ENCODE results near the gene INS. TPM values are rescaled to one million over a fixed set of nuclear protein-coding genes. Genes with fewer than 3 reads are reported as not detected.

The INS gene
- polyA plus RNA-seq, 3 donors: not detected

DNA sequence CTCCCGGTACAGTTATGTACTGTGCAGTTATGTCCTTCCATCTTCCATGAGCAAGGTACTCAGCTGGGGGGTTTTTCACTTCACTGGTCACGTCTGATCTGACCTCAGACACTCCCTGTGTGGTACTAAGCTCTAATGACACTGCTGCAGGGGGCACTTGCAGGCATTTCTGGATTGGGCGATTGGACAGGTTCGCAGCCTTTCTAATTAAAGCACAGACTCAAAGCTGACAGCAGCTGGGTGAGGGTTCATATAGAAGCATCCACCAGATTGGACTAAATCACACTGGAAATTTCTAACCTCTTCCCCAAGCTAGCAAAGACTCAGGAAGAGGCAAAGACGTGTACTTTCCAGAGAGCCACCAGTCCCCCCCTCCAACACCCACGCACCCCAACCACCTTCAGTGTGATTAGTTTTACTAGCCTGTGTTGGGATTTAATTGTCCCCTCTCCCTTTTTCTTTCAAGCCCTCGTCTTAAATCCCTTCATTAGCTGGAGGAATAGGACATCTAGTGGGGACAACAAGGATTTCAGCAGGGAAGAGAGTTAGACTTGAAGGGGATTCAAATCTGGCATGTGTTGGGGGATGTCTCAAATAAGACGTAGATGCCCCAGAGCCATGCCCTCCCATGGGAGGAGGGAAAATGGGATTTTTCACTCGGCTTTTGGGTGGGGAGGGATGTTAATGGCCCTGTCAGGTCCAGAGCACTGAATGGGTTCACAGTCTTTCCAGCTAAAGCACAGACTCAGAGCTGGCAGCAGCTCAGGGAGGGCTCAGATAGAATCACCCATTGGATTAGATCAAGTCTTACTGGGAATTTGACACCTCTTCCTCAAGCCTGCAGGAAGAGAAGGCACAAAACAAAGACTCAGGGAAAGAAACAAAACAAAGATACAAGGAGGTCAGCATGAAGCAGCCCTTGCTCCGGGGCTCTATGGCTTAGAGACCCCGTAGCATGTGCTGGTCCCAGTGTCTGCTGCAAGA lies 10.9 kb downstream of the INS start:
- no peak for DNase-seq (ENCODE audit: low read depth in 3 of 3, low spot score in 2 of 3)

DNA sequence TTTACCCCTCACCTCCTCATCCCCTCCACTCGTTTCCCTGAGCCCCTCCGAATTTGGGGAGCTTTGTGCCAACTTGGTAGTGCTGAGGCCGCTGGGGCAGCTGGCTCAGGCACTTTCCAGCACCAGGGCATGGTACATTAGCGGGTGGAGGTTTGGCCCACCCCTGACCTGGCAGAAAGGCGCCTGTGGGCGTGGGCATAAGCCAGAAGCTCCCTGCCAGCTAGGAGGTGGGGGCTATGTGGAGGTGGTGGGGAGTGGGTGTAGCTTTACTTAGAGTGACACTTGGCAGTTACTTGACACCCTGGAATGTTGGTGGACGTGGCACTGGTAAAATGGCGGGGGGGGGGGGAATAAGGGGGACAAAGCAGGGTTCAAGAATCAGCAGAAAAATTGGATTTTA lies 11.5 kb downstream of the INS start:
- DNase-seq (ENCODE audit: low read depth in 3 of 3, low spot score in 2 of 3): no peak

DNA sequence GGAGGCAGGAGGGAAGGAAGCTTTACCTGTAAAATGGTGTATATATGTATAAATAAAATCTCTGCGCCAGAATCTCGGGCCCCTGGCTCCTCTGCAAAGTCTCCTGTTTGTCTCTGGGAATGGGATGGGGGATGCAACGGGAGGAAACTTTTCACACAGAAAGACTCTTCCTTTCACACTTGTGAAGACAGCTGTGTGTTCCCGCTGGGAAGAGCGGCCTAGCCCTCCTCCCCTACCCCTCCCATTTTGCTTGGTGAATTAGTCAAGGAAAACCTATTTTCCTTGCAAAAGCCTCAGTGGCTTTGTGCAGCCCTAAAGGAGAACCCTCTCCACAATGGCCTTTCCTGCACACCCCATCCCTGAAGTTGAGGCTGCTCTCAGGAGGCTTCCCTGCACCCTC lies 12.4 kb downstream of the INS start:
- DNase-seq (ENCODE audit: low read depth in 3 of 3, low spot score in 2 of 3): no peak

DNA sequence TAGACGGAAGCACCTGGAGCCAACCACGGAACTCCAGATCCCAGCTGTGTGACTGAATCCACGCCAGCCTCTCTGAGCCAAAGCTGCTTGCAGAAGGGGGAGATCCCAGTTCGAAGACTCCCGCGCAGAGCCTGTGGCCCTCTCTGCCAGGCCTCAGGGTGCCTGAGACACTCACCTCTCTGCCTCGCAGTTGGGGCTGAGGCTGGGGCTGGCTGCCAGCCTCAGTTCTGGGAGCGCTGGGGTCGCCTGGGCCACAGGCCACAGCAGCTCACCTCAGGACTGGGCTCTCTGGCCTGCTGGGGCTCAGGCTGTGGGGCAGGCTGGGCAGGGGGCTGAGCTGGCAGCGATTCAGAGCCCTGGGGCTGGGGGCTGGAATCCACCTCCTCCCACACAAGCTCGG lies 13.6 kb downstream of the INS start:
- DNase-seq (ENCODE audit: low read depth in 3 of 3, low spot score in 2 of 3): no peak

DNA sequence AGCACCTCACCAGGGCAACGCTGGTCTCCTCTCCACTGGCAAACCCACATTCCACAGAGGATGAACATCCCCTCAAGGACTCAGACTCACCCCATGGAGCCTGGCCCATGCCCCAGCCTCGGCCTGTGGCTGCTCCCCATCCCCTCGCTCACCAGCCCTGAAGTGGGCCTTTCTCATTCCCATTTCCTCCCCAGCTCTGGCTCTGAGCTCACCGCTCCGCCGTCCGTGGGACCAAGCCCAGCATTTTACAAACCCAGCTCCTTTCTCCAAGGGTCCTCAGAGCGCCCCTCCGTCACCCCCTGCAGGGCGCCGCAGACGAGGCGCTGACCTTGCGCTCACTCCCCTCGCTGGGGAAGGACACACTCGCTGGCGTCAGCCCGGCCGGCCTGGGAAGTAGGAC lies 15.0 kb downstream of the INS start:
- DNase-seq (ENCODE audit: low read depth in 3 of 3, low spot score in 2 of 3): no peak

DNA sequence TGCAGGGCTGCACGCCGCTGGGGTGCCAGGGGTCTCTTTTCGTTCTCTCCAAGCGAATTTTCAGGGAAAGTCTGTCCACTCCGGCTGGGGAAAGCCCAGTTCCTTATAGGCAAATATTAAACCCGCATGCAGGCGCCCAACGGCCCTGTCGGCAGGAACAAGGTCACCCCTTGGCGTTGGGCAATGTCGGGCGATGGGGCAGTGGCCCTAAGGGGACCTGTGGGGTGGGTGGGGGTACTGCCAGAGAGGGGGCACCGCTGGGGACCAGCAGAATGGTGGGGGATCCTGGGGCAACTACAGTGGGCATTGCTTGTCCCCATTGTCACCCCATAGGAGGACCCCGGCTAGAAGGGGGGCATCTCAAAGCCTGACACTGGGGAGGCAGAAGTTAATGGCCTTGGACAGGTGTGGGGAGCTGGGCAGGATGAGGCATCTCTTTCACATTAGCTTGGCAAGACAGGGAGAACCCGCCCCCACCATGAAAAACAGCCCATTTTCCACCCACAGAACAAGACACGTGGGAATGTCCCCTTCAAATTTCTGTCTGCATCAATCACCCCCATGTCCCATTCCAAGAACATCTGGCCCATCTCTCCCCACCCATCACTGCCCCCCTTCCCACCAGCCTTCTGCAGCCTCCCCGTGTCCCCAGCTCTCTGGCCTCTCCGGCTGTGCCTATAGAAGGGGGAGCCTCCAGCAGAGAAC lies 16.3 kb downstream of the INS start:
- no peak for DNase-seq (ENCODE audit: low read depth in 3 of 3, low spot score in 2 of 3)

DNA sequence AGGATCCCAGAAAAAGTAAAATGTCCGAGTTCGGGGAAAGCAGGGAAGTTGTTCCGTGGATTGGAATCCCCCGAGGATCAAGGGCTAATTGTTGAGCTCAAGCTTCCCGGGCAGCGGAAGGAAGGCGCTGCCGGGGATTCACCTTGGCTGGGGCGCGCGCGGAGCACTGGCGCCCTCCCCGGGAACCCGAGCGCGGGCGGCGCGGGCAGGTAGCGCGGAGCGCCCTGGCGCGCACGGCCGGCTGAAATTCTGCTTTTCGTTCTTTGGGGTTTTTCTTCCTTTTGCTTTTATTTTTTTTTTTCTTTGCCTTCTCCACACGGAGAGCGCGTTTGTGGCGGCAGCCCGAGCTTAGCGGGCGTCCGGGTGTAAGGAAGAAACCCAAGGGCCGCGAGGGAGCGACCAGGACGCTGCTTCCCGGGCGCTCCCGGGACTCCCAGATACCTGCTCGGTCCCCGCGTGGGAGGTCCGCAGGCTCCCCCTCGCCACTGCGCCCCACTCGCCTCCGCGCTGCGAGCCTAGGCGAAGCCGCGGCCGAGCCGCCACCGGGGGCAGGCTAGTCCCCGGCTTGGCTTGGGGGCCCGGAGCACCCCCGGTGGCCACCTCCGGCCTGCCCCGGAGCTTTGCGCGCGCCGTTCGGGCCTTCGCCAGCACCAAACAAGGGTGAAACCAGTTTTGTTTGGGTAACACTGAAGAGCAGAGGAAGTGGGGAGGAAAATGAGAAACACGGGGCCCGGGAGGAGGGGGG lies 17.0 kb downstream of the INS start:
- no peak for DNase-seq (ENCODE audit: low read depth in 3 of 3, low spot score in 2 of 3)

DNA sequence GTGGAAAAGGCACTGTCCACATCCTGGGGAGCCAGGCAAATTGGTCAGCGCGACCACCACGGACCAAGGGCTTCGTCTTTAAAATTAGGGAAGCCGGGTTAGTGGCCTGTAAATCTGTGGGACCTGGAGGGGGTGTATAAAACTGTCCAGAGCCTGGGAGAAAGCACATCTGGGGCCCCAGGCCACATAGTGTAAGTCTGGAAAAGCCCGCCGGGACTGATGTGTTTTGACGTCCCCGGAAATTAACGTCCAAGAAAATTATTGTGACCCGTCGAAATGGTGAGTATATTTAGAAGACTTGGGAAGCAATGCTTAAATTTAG lies 17.6 kb downstream of the INS start:
- DNase-seq (ENCODE audit: low read depth in 3 of 3, low spot score in 2 of 3): no peak

DNA sequence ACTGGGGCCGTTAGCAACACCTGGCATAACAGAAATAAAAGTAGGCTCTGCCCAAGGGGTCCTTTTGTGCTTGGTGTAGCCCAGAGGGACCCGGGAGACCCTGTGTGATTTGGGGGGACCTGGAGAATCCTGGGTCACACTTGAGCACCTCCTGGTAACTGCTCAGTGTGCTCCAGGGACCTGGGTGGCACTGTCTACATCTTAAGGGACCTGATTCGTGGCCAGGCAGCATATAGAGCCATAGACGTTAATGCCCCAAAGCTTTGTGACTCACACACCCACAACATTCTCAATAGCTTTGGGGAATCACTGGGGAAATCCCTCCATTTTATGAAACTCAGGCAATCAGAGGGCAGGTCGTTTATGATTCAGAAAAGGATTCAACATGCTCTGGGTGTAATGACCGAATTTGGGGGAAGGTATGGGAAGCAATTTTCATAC lies 18.2 kb downstream of the INS start:
- no peak for DNase-seq (ENCODE audit: low read depth in 3 of 3, low spot score in 2 of 3)

DNA sequence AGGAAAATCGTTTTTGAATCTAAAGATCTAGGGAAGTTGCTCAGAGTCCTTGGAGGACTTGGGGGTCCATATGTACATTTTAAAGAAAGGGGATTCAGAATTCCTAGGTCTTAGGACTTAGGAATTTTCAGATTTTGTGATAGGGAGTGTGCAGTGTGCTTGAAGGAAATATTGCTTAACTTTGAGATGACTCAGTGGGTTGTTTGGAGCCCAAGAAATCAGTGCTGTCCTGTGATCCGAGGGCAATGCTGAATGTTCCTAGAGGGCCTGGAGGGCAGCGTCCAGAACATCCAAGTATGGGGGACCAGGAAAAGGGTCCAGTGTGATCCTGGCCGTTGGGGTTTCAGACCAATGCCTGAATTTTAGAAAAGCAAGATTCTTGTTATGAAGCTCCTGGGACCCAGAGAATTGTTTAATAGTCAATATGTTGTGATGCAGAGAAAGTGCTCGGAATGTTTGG lies 18.7 kb downstream of the INS start:
- DNase-seq (ENCODE audit: low read depth in 3 of 3, low spot score in 2 of 3): no peak

DNA sequence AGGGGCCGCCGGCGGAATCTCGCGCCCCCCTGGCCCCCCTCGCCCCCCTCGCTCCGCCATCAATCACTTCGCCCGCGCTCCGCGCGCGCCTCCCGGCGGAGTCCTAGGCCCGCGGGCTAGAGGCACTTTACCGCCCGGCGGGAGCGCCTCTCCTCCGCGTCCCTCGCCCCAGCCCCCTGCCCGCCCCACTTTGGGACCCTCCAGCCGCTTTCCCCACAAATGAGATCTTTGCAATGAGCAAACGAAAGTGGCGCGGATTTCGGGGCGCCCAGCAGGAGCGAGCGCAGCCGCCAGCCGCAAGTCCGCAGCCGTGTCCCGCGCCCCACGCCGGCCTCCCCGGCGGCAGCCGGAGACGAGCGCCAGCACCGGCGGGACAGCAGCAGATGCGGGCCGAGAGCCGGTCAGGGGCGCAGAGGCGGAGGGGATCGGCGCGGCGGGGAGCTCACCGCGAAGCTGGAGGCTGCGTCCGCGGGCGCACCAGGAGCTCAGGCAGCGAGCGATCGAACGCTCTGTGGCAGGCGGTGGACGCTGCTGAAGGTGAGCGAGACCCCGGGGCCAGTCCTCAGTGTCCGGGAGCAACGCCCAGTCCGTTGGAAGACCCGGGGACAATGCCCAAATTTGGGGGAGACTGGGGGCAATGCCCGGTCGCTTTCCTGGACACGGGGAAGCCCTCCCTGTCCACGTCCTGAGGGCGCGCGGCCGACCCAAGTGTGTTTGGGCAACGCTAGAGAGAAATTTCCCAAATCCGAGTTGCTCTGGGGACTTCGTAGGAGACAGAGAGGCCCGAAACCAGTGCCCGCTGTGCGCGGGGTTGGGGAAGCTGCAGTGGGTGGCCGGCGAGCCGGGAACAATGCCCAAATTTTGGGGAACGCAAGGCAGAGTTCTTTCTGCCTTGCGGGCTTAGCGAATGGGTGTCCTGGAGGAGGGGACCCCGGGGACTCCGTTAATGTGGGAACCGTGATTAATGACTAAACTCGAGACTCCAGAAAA lies 20.3 kb downstream of the INS start:
- DNase-seq (ENCODE audit: low read depth in 3 of 3, low spot score in 2 of 3): no peak

DNA sequence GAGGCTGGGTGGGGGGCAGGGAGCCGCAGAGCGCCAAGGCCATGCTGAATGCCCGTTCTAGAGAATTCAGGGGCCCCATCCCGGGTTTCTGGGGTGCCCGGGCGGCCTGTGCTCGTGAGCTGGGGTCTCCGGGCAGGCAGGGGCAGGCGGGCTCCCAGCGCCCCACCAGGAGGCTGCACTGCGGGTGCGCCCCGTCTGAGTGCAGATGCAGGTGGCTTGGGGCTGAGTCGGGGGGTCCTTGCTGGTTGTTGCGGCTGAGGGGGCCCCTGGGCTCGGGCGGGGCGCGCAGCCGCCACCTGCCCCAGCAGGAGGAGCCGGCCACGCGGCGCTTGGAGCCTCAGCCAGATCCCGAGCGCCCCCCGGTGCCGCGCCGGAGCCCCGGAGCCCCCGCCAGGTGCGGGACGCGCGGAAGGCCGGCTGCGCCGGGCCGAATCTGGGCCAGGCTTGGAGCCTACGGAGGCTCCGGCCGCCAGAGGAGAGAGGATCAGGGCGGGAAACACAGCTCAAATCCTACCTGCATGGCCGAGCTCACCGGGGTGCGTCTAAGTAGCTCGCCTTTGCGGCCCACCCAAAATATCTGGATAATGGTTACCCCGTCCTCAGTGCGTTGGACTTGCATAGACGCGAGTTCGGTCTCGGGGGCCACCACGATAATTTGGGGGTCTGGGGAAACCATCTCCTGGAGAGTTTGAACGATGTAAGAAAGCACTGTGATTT lies 21.2 kb downstream of the INS start:
- no peak for DNase-seq (ENCODE audit: low read depth in 3 of 3, low spot score in 2 of 3)

DNA sequence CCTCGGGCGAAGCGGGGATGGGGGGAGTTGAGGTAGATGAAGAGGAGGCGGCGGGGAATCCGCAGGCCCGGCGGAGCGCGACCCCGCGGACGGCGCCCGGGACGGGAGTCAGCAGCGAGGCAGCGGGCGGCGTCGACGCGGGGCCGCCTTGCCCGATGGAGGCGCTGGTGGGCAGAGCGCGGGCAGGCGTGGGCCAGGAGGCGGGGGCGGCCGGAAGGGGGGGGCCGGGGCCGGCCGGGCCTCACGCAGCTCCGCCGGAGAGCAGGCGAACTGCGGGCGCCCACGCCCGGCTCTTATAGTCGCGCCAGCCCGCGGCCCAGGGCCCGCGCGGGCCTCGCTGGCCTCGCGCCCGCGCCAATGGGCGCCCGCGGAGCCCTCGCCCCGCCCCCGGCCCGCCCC lies 21.9 kb downstream of the INS start, which contains the start of gene IGF2:
Gene IGF2, minus strand, starts transcription at position 267 of the 399 bp plus-strand sequence. CDS start 3,866 bp downstream, outside the sequence.
- no peak for DNase-seq (ENCODE audit: low read depth in 3 of 3, low spot score in 2 of 3)

DNA sequence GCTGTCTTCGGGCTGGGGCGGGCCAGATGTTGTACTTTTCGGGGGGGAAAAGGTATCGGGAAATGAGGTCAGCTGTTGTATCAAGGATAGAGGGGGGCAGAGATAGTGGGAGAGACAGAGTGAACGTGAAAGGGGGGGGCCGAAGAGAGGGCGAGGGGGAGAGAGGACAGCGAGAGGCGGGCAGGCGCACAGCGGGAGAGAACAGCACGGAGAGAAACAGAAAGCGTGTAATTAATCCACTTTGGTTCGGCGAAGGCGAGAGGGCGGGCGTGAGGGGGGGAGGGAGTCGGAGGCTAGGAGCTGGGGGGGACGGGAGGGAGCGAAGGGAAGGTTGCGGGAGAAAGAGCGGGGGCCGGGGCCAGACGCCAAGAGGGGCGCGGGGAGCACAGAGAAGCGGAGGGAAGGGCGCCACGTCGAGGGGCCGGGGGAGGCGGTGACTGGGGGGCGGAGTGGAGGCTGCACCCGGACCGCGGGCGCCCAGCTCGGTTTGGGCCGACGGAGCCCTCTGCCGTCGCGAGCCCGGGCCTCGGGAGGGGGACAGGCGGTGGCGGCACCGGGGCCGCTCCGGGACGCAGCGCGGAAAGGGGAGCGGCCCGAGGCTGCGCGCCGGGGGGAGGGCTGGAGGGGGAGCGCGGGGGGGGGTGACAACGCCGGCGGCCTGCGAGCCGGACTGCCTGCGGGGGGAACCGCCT lies 22.4 kb downstream of the INS start:
- DNase-seq (ENCODE audit: low read depth in 3 of 3, low spot score in 2 of 3): no peak

DNA sequence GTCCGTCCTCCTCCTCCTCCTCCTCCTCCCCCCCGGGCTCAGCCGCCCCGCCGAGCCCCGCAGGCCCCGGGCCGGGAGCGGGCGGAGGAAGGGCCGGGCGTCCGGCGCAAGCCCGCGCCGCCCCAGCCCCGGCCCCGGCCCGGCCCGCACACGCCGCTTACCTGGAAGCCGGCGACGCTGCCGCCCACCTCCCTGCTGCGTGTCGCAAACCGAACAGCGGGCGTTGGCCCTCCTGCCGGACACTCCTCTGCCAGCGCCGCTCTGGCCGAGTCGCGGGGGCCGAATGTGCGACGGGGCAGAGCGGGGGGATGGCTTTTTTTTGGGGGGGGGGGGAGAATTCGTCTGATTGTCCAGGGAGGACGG lies 23.0 kb downstream of the INS start:
- DNase-seq (ENCODE audit: low read depth in 3 of 3, low spot score in 2 of 3): no peak

DNA sequence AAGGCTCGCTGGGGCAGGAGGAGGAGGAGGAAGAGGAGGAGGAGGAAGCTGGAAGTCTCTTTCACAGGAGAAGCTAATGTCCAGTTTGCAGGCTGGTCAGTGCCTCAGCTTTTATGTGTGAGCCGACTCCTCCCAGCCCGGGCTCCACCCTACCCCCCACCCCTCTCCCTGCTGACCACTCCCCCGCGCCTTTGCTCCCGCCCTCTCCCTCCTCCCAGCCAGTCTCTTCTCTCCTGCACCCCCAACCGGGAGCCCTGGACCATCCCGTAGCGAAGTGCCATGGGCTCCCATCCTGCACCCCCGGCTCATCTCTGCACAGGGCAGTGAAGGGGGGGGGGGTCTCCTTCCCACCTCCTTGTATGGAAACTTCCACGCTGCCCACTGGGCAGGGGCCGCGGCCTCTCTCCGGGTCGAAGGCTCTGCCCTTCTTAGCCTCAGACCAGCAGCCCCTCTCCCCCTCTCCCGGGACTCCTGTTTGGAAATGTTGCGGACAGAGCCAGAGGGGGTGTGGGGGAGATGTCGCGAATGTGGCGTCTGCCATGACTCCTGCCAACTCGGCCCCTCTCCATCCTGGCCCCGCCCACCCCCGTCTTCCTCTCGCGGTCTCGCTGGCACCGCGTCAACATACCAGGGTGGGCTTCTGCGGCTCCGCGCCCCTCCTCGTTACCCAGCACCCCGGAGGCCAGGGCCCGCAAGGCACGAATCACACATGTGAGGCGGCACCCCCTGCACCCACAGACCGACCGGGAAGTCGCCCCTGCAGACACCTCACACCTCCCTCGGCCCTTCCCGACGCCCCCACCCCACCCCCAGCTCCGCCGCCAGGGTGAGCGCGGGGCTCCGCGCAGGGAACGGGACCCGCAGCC lies 23.6 kb downstream of the INS start:
- DNase-seq (ENCODE audit: low read depth in 3 of 3, low spot score in 2 of 3): peak in 1 of 3 donors; percentile 74

DNA sequence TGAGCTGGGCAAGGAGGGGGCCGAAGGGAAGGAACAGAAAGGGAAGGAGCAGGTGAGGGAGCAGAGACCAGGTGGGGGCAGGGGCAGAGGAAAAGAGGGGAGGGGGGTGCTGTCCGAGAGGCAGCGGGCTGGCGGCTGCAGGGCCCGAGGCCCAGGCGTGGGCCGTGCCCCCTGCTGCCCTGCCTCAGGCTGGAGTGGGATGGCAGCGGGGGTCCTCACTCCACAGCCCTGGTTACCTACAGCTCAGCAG lies 24.1 kb downstream of the INS start:
- DNase-seq (ENCODE audit: low read depth in 3 of 3, low spot score in 2 of 3): no peak

All from right renal cortex interstitium (tissue), 3 donors.